Measurements from ENCODE around the gene TUBG1.

DNA sequence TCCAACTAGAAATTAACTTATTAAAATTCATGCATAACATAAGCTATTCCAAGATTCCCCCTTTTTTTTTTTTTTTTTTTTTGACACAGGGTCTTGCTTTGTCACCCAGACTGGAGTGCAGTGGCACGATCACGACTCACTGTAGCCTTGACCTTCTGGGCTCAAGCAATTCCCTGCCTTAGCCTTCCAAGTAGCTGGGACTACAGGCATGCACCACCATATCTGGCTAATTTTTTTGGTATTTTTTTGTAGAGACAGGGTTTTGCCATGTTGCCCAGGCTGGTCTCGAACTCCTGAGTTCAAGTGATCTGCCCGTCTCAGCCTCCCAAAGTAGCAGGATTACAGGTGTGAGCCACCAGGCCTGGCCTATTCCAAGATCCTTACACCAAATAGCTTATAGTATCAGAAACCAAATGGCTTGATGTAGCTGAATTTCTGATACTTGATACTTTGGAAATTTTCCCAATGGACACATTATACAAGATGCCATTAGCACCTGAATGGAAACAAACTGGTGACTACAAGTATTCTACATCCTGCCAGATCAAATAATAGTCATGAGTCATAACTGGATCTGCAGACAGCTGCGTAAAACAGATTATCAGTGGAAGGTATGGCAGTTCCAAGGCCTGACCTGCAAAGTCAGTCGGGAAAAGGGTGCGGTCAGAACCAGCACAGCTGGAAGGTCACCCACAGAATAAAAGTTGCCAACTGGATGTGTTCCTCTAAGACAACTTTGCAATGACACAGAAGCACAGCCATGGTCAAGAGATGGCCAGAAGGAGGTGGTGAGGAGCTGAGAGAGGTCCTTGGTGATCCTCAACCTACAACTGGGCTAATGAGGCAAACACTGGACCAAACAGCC, 14.5 kb downstream of the TUBG1 start:
- TF ChIP-seq, protein P1, sequence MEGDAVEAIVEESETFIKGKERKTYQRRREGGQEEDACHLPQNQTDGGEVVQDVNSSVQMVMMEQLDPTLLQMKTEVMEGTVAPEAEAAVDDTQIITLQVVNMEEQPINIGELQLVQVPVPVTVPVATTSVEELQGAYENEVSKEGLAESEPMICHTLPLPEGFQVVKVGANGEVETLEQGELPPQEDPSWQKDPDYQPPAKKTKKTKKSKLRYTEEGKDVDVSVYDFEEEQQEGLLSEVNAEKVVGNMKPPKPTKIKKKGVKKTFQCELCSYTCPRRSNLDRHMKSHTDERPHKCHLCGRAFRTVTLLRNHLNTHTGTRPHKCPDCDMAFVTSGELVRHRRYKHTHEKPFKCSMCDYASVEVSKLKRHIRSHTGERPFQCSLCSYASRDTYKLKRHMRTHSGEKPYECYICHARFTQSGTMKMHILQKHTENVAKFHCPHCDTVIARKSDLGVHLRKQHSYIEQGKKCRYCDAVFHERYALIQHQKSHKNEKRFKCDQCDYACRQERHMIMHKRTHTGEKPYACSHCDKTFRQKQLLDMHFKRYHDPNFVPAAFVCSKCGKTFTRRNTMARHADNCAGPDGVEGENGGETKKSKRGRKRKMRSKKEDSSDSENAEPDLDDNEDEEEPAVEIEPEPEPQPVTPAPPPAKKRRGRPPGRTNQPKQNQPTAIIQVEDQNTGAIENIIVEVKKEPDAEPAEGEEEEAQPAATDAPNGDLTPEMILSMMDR (IDR thresholded peaks at IDR 0.05), result no peak
- TF ChIP-seq POLR2AphosphoS5 (IDR thresholded peaks at IDR 0.05) (no peak), POLR2A (IDR thresholded peaks at IDR 0.05) (no peak)

All from breast epithelium (tissue), 3 donors.